ENCODE data around the gene SLC25A11.
"Not testable (repeated sequence)": the region's sequence is repeated elsewhere in the genome, so short reads cannot be mapped to it uniquely, and the experiment has no call there.

SLC25A11 gene

DNA sequence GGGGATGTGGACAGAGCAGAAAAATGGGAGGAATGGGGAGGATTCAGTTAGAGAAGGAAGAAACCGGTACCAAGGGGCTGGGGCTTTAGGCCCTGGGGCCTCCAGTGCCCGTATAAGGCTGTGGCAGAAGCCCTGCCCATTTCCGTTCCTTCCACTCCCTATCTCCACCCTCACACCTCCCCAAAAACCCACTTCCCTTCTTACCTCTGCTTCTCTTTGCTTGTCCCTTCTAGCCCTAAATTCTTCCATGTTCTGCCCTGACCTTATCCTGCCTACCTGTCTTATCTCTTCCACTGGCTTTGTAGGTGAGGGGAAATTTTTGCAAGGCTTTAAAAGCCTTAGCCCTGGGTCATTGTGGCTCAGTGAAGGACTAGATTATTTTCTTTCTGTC lies 4.3 kb upstream of the SLC25A11 start:
- DNase-seq = peak; percentile 21

GRCh38 chr17:4942760-4943508 lies 3.1 kb upstream of the SLC25A11 start:
- no peak for DNase-seq

DNA sequence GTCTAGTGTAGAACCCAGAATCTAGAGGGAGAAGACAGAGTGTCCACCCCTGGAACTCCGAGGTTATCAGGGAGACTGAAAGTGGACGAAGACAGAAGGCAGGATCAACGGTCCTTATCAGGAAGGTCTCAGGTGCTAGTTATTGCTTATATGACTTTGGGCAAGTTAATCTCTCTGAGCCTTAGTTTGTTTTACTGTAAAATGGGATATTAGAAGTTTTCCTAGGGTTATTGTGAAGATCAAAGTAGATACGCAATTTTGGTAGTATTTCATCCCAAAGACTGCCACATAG lies 1.4 kb upstream of the SLC25A11 start:
- DNase-seq = no peak

- peak; percentile 17 for DNase-seq
Observed at GRCh38 chr17:4940555-4941318, 891 bp upstream of the SLC25A11 start.

DNA sequence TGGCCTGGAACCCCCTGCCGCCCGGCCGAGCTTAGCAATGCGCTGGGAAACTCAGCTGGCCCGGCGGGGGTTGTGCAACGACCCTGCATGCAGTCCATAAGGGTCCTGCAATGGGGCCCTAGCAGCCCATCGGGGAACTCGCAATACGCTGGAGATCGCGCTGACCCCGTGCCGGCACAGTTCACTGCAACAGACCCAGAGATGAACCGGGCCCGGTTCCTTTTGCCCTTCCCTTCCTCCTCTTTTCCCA lies 375 bp downstream of the SLC25A11 start:
- no peak for DNase-seq

GRCh38 chr17:4938688-4939545 lies 929 bp downstream of the SLC25A11 start:
- no peak for DNase-seq

- DNase-seq = no peak
Observed at GRCh38 chr17:4938069-4938491, 1.8 kb downstream of the SLC25A11 start.

DNA sequence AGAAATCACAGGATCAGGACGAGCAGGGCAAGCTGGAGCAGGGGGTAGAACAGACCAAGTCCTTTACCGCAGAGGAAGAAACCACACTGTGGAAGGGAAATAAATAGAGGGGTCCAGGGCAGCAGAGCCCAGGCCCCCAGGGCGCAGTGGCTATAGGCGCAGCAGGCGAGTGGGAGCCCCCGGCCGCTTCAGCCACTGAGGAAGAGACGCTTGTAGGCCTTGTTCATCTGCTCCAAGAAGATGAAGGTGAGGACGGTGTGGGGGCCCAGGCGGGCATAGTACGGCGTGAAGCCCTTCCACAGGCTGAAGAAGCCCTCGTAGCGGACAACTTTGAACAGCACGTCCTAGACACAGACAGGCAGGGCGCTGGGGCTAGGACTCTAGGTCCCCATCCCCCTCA lies 2.3 kb downstream of the SLC25A11 start:
- no peak for DNase-seq

- DNase-seq = no peak
Observed at GRCh38 chr17:4936436-4936835, 3.4 kb downstream of the SLC25A11 start.

DNA sequence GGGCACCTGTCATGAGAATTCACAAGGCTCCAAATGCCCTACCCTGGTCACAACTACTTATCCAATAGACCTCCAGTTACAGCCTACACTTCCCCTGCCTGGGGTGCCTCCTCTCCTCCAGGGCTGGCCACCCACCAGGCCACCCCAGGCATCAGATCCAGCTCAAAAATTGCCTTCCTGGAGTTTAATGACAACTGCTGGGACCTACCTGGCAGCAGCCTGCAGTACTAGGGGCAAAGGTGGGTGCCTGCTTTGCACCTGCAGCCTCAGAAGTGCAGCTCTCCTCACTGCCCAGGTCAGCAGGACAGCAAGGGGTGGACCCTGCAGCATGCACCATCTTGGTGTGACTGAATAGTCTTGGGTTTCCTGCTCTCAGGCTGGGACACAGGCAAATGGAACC lies 4.2 kb downstream of the SLC25A11 start:
- DNase-seq = no peak

DNA sequence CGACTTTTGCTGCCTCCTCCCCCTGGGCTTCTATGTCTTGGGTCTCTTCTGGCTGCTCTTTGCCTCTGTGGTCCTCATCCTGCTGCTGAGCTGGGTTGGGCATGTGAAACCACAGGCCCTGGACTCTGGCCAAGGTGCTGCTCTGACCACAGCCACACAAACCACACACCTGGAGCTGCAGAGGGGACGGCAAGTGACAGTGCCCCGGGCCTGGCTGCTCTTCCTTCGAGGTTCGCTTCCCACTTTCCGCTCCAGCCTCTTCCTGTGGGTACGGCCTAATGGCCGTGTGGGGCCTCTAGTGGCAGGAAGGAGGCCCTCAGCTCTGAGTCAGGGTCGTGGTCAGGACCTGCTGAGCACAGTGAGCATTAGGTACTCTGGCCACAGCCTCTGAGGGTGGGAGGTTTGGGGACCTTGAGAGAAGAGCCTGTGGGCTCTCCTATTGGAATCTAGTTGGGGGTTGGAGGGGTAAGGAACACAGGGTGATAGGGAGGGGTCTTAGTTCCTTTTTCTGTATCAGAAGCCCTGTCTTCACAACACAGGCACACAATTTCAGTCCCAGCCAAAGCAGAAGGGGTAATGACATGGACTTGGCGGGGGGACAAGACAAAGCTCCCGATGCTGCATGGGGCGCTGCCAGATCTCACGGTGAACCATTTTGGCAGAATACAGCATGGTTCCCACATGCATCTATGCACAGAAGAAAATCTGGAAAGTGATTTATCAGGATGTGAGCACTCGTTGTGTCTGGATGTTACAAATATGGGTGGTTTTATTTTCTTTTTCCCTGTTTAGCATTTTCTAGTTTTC lies 5.5 kb downstream of the SLC25A11 start:
- no peak for DNase-seq

GRCh38 chr17:4933646-4934045 lies 6.2 kb downstream of the SLC25A11 start:
- no peak for DNase-seq

- no peak for DNase-seq
Observed at GRCh38 chr17:4932756-4933155, 7.1 kb downstream of the SLC25A11 start.

GRCh38 chr17:4931963-4932362 lies 7.9 kb downstream of the SLC25A11 start, which contains the start of gene GP1BA:
GP1BA (plus strand) TSS chr17:4932277; CDS start chr17:4932605, 328 bp downstream.
- no peak for DNase-seq

DNA sequence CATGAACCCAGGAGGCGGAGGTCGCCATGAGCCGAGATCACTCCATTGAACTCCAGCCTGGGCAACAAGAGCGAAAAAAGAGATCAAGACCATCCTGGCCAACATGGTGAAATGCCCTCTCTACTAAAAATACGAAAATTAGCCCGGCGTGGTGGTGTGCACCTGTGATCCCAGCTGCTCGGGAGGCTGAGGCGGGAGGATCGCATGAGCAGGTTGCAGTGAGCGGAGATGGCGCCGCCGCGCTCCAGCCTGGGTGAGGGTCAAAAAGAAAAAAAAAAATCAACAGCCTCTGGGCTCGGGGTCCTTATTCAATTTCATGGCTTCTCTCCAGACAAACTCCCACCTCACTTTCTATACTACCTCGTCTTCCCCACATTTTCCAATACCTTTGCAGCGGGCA lies 11.0 kb downstream of the SLC25A11 start:
- no peak for DNase-seq

DNA sequence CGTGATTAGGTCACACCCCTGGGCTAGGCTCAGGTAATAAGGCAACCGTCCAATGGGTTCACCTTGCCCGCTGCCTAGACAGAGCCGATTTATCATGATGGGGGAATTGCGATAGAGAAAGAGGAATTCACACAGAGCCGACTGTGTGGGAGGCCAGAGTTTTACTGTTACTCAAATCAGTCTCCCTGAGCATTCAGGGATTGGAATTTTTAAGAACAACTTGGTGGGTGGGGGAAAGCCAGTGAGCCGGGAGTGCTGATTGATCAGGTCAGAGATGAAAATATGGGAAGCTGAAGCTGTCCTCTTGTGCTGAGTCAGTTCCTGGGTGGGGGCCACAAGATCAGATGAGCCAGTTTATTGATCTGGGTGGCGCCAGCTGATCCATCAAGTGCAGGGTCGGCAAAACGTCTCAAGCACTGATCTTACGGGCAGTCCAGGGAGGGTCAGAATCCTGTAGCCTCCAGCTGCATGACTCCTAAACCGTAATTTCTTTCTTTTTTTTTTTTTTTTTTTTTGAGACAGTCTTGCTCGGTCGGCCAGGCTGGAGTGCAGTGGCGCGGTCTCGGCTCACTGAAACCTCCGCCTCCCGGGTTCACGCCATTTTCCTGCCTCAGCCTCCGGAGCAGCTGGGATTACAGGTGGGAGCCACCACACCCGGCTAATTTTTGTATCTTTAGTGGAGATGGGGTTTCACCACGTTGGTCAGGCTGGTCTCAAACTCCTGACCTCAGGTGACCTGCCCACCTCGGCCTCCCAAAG lies 13.1 kb downstream of the SLC25A11 start:
- not testable (repeated sequence) for DNase-seq

DNA sequence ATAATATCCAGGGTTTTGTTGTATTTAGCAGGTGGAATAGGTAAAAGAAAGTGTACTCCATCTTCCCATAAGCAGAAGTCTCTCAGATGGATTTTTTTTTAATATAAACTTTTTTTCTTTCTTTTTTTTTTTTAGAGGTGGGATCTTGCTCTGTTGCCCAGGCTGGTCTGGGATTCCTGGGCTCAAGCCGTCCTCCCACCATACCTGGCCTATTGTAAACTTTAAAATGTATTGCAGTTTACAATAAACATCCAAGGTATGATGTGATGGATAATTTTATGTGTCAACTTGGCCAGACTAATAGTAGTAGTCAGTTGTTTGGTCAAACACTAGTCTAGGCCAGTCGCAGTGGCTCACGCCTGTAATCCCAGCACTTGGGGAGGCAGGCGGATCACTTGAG lies 18.5 kb downstream of the SLC25A11 start:
- DNase-seq = no peak

DNA sequence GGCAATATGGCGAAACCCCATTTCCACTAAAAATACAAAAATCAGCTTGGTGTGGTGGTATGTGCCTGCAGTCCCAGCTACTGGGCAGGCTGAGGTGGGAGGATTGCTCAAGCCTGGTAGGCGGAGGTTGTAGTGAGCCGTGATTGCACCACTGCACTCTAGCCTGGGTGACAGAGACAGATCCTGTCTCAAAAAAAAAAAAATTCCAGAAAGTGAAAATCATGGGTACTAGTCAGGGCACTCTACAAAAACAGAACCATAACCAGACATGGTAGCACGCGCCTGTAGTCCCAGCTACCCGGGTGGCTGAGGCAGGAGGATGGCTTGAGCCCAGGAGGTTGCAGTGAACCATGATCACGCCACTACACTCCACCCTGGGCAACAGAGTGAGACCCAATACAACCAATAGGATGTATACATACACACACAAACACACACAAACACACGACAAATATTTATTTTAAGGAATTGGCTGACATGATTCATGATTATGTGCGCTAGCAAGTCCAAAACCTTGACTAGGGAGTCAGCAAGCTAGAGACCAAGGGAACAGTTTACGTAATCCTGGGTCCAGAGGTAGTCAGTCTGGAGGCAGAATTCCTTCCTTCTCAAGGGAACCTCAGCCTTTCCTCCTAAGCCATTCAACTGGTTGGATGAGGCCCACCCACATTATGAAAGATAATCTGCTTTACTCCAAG lies 19.3 kb downstream of the SLC25A11 start:
- DNase-seq = no peak

DNA sequence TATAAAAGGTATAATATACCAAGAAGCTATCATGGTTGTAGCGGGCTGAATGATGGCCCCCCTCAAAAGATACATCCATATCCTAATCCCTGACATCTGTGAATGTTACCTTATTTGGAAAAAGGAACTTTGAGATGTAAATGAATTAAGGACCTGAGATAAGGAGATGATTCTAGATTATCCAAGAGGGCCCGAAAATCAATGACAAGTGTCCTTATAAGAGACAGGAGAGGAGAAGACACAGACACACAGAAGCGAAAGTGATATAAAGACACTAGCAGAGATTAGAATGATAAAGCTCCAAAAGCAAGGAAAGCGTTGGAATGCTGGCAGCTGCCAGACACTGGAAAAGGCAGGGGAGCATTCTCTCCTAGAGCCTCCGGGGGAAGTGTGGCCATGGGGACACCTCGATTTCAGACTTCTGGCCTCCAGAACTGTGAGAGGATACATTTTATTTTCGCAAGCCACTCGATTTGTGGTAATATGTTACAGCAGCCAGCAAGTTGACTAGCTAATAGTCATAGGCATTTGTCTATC lies 20.3 kb downstream of the SLC25A11 start:
- DNase-seq = no peak

- DNase-seq = not testable (repeated sequence)
Observed at GRCh38 chr17:4914551-4914950, 25.3 kb downstream of the SLC25A11 start.

- no peak for DNase-seq
Observed at GRCh38 chr17:4913994-4914393, 25.9 kb downstream of the SLC25A11 start.

Data from stimulated activated naive CD4-positive, alpha-beta T cell treated with Interleukin-2 at 50 U/mL for 16 hours (primary cell).